Amniotic stem cell (primary cell): ENCODE data around the gene WNK1.

Experiments used
- DNase-seq: peaks from one replicate; lab custom pipeline; 2025; lab: John Stamatoyannopoulos, UW

WNK1 gene

GRCh38 chr12:954741-955140 is 202.4 kb downstream of the WNK1 start:
- no peak for DNase-seq

GRCh38 chr12:955939-956338 is 203.6 kb downstream of the WNK1 start:
- DNase-seq: no peak

GRCh38 chr12:958588-959123 is 206.3 kb downstream of the WNK1 start:
- DNase-seq: no peak
